ENCODE data around the gene CLDN18. TPM values are rescaled to one million over a fixed set of nuclear protein-coding genes. Genes with fewer than 3 reads are reported as not detected.

The CLDN18 gene
- total RNA-seq (2022; extraction: Qiagen RNA extraction): not detected in 5 replicates

GRCh38 chr3:138009476-138010272 lies at the start of gene CLDN18:
Gene CLDN18 (plus strand): TSS chr3:138010165. CDS start chr3:138010226, 61 bp downstream.

Other genes starting within 250 kb of the CLDN18 start
- gene SOX14, start 245.8 kb upstream of the CLDN18 start, total RNA-seq (2022; extraction: Qiagen RNA extraction): not detected in 5 replicates
- gene DZIP1L, start 105.4 kb downstream of the CLDN18 start, total RNA-seq (2022; extraction: Qiagen RNA extraction): 8.0 to 12.5 TPM (median 11.0 TPM) in 5 replicates
- gene A4GNT, start 122.2 kb downstream of the CLDN18 start, total RNA-seq (2022; extraction: Qiagen RNA extraction): not detected in 5 replicates
- 11.7 to 13.7 TPM (median 13.2 TPM) in 5 replicates for gene DBR1, start 164.8 kb downstream of the CLDN18 start, total RNA-seq (2022; extraction: Qiagen RNA extraction)
- gene ARMC8, start 177.1 kb downstream of the CLDN18 start, total RNA-seq (2022; extraction: Qiagen RNA extraction): 37.0 to 48.3 TPM (median 42.2 TPM) in 5 replicates

Measured in A549 treated with dexamethasone at 1 μM for 4 hours (cell line).